Suprapubic skin (tissue), 4 donors: ENCODE results near the gene ACSL3.

Experiments used
- CTCF ChIP-seq, 2 donors: fragments of 200-600 bp in 1 of 2; fragments of 450-650 bp in 1 of 2; sonication (generic) in 1 of 2; IDR thresholded peaks; one replicate each; pipeline ENCODE4 v1.5.1; 2016 to 2019; ENCODE audit warnings: antibody characterized with exemption in 2 of 2, mild to moderate bottlenecking in 1 of 2, moderate library complexity in 1 of 2
- EP300 ChIP-seq: sonication (generic); formaldehyde crosslinking; IDR thresholded peaks from one replicate; pipeline ENCODE4 v1.6.1; 2017; ENCODE audit warnings: antibody characterized with exemption
- POLR2A ChIP-seq, 2 donors: fragments of 450-650 bp; IDR thresholded peaks; one replicate each; pipeline ENCODE4 v1.6.1; 2017; ENCODE audit warnings: antibody characterized with exemption in 2 of 2, mild to moderate bottlenecking in 2 of 2, moderate library complexity in 2 of 2
- POLR2AphosphoS5 ChIP-seq, 3 donors: sonication (generic); formaldehyde crosslinking; IDR thresholded peaks; one replicate each; pipeline ENCODE4 v1.6.1; 2017; ENCODE audit warnings: antibody characterized with exemption in 3 of 3

DNA sequence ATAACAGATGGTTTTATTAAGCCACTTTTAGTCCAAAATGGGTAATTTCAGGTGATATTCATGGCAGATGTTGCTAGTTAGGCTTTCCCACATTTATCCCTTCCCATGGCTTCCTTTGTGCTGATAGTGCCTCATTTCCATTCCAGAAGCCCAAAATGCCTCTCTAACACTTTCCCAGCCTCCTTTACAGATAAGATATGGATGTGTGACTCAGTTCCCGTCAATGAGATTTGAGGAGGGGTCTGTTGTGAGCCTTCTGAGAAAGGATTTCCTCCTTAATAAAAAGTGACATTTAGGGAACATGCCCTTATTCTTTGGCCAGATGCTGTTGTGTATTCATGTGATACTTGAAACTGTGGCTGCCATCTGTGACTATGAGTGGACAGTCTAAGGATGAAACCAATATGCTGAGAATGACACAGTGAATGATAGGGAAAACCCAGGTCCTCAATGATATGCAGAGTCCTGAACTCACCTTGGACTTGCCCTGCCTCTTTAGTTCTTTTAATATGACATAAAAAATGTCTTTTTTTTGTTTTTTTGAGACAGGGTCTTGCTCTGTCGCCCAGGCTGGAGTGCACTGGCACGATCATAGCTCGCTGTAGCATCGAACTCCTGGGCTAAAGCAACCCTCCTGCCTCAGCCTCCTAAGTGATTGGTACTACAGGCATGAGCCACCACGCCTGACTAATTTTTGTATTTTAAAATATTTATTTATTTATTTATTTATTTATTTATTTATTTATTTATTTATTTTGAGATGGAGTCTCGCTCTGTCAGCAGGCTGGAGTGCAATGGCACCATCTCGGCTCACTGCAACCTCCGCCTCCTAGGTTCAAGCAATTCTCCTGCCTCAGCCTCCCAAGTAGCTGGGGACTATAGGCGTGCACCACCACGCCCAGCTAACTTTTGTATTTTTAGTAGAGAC lies 5.8 kb upstream of the ACSL3 start:
- TF ChIP-seq EP300 = no peak
- no peak for TF ChIP-seq CTCF (IDR thresholded peaks at IDR 0.05)
- no peak for TF ChIP-seq POLR2A (IDR thresholded peaks at IDR 0.05)
- TF ChIP-seq POLR2AphosphoS5 (IDR thresholded peaks at IDR 0.05) = no peak
